WERI-Rb-1 (cell line): ENCODE measurements around the gene CCDC51.

Experiments used
- DNase-seq: peaks from one replicate; pipeline ENCODE4 v3.0.0-alpha.2; 2020
- H3K27ac ChIP-seq: fragments of 250-450 bp; sonication (Bioruptor Pico); 2 replicates; pipeline ENCODE4 v1.5.1; 2020; ENCODE audit warnings: mild to moderate bottlenecking, moderate library complexity
- H3K27me3 ChIP-seq: fragments of 250-450 bp; sonication (Bioruptor Pico); 2 replicates; pipeline ENCODE4 v1.5.1; 2021; ENCODE audit warnings: mild to moderate bottlenecking, low read depth, moderate library complexity; ENCODE audit not compliant: insufficient read depth, severe bottlenecking
- H3K36me3 ChIP-seq: fragments of 250-450 bp; sonication (Bioruptor Pico); 2 replicates; pipeline ENCODE4 v1.5.1; 2020; ENCODE audit warnings: mild to moderate bottlenecking, moderate library complexity
- H3K4me3 ChIP-seq: 2 replicates; pipeline ENCODE4 v1.5.1; 2011; ENCODE audit warnings: low read depth, mild to moderate bottlenecking, control low read depth, low read length
- H3K9me3 ChIP-seq: fragments of 250-450 bp; sonication (Bioruptor Pico); 2 replicates; pipeline ENCODE4 v1.5.1; 2021; ENCODE audit warnings: mild to moderate bottlenecking, moderate library complexity; ENCODE audit not compliant: severe bottlenecking
- CTCF ChIP-seq: IDR thresholded peaks from 2 replicates; pipeline ENCODE4 v1.5.1; 2011; ENCODE audit warnings: low read depth, mild to moderate bottlenecking, control low read depth, inconsistent platforms, low read length

CCDC51 gene

DNA sequence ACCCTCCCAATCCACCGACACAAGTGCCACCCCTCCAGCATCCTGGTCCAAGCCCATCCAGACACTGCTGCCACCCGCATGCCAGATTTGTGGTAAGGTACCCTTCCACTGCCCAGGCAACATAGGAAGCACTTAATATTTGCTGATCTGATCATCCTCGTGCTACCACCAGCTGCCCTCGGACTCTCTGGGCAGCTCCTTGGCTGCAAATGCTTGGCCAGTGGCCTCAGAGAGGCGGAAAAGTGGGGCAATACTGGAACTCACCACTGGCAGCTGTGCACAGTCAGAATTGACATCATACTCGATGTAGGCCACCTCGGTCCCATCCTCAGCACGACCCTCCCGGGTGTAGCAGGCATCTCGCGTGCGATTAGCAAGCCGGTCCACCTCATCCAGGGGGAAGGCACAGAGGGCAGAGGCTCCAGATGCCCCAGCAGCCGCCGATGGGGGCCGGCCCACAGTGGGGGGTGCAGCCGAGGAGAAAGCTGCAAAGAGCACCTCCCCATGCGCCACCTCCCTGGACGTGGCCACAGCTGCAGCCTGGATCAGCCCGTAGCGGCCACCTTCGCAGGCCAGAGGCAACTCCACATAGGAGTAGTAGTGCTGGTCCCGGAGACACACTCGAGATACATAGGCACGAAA, 16.6 kb downstream of the CCDC51 start:
- TF ChIP-seq CTCF, result no peak
- Histone ChIP-seq H3K36me3 (peaks cover 46% of the 10 kb centered on the region), H3K9me3 (no peaks in the 10 kb centered on the region), H3K27ac (no peak overlapping the region), H3K4me3 (no peak overlapping the region), H3K27me3 (no peaks in the 10 kb centered on the region)
- no peak for DNase-seq

DNA sequence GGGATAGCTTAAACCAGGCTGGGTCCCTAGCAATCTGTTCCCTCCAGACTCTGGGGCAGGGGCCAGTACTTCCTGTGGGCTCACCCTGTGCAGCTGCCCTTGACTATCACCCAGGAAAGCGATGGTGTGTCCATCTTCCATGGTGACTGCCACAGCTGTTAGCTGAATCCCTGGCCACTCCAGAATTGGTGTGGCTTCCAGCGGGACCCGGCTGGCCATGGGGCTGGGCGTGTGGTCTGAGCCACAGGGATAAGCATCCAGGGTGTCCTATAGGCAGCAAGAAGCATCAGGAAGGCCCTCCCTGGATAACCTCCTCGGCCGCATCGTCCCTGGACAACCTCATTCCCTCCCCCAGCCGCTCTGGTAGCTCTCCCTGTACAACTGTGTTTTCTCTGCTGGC, 17.2 kb downstream of the CCDC51 start:
- H3K27me3 ChIP-seq, result no peaks in the 10 kb centered on the region
- no peak overlapping the region for H3K27ac ChIP-seq
- no peak for TF ChIP-seq CTCF
- H3K9me3 ChIP-seq, result no peaks in the 10 kb centered on the region
- H3K4me3 ChIP-seq, result no peak overlapping the region
- peaks cover 51% of the 10 kb centered on the region for H3K36me3 ChIP-seq
- DNase-seq, result no peak

DNA sequence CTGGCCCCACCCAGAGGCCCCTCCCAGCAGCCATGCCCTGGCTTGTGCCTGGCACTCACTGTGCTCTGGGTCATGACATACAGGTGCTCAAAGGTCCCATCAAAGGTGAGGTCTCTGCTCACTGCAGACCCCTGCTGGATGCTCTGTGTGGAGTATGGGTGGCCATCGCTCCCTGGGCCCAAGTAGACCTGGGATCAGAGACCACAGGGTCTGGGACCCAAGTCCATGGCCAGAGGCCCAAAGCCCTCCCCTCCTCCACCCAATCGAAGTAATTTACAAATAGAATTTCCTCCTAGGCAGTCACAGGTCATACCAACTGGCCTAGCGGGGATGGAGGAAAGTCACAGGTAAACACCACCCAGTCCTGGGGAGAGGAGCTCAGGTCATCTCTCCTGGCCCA, 17.6 kb downstream of the CCDC51 start:
- H3K9me3 ChIP-seq, result no peaks in the 10 kb centered on the region
- peak; percentile 45 for TF ChIP-seq CTCF
- H3K27me3 ChIP-seq, result no peaks in the 10 kb centered on the region
- no peak for DNase-seq
- H3K27ac ChIP-seq, result no peak overlapping the region
- no peak overlapping the region for H3K4me3 ChIP-seq
- peaks cover 54% of the 10 kb centered on the region for H3K36me3 ChIP-seq

GRCh38 chr3:48420561-48420960, 19.4 kb downstream of the CCDC51 start:
- no peak for DNase-seq
- Histone ChIP-seq H3K27ac (no peak overlapping the region), H3K9me3 (no peaks in the 10 kb centered on the region), H3K4me3 (no peak overlapping the region), H3K36me3 (peaks cover 72% of the 10 kb centered on the region), H3K27me3 (no peaks in the 10 kb centered on the region)
- no peak for TF ChIP-seq CTCF

DNA sequence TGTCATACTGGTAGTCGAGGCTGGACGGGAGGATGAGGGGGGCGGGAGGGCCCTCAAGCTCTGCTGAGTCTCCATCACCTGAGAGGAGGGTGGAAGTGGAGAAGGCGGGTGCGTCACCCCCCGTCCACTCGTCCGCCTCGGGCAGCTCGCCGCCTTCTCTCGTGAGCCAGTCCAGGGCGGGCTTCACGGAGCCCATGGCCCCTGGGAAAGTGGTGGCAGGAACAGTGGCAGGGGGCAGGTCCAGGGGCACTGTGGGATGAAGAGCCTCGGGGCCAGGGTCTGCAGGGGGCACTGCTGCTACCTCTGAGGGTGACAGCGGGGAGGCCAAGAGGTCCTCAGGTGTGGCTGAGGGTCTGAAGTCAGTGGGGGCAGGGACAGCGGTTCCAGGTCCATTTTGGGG, 20.3 kb downstream of the CCDC51 start:
- Histone ChIP-seq H3K27me3 (no peaks in the 10 kb centered on the region), H3K4me3 (no peak overlapping the region), H3K36me3 (peaks cover 73% of the 10 kb centered on the region), H3K9me3 (no peaks in the 10 kb centered on the region), H3K27ac (no peak overlapping the region)
- DNase-seq, result no peak
- no peak for TF ChIP-seq CTCF

DNA sequence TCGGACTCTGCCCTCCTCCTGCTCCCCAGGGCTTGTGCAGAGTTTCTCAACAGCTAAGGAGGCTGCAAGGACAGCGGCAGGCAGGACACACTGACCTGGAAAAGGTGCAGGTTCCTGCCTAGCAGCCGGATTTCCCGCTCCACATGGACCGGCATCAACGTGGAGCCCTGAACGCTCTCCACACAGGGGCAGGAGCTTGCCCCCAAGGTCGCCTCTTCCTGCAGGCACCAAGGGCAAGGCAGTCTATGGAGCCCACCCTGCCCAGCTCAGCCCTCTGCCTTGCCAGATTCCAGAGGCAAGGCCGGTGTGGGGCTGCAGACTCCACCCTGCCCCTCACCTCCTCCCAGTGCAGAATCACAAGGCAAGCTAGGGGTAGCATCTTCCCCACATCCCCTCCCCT, 20.8 kb downstream of the CCDC51 start:
- no peaks in the 10 kb centered on the region for H3K9me3 ChIP-seq
- H3K36me3 ChIP-seq, result peaks cover 72% of the 10 kb centered on the region
- no peak overlapping the region for H3K4me3 ChIP-seq
- no peaks in the 10 kb centered on the region for H3K27me3 ChIP-seq
- H3K27ac ChIP-seq, result no peak overlapping the region
- no peak for TF ChIP-seq CTCF
- no peak for DNase-seq
